Measurements from ENCODE around the gene PGS1. TPM values are rescaled to one million over a fixed set of nuclear protein-coding genes. Genes with fewer than 3 reads are reported as not detected.

The PGS1 gene
- total RNA-seq, 4 donors from 2014 or later, result 30.7 to 45.9 (median 35.6) TPM

DNA sequence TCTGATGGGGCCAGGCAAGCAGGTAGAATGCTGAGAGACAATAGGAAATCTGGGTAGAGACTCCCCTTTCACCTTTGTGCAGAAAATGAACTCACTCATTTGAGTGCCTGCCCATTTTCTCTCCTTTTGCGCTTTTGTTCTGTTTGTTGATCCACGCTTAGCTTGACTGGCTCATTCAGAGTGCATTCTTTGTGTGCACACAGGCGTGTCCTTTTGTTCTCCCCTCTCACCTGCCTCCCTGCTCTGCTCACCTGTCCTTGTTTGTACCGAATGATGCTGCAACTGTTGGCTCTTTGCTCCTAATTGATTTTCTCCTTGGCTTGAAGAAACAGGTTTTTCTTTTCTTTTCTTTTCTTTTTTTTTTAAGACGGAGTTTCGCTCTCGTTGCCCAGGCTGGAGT is 15.8 kb downstream of the PGS1 start:
- no peak for DNase-seq (ENCODE audit: extremely low spot score)
- WGBS, result 96% methylated on average over 7 of the region's 7 CpGs
- no peaks in the 10 kb centered on the region for H3K9me3 ChIP-seq
- TF ChIP-seq POLR2AphosphoS5 (IDR thresholded peaks at IDR 0.05), result no peak
- no peak for TF ChIP-seq POLR2A (IDR thresholded peaks at IDR 0.05; ENCODE audit: low read depth)
- TF ChIP-seq, protein P1, sequence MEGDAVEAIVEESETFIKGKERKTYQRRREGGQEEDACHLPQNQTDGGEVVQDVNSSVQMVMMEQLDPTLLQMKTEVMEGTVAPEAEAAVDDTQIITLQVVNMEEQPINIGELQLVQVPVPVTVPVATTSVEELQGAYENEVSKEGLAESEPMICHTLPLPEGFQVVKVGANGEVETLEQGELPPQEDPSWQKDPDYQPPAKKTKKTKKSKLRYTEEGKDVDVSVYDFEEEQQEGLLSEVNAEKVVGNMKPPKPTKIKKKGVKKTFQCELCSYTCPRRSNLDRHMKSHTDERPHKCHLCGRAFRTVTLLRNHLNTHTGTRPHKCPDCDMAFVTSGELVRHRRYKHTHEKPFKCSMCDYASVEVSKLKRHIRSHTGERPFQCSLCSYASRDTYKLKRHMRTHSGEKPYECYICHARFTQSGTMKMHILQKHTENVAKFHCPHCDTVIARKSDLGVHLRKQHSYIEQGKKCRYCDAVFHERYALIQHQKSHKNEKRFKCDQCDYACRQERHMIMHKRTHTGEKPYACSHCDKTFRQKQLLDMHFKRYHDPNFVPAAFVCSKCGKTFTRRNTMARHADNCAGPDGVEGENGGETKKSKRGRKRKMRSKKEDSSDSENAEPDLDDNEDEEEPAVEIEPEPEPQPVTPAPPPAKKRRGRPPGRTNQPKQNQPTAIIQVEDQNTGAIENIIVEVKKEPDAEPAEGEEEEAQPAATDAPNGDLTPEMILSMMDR (IDR thresholded peaks at IDR 0.05), result no peak
- no peak for TF ChIP-seq EP300 (IDR thresholded peaks at IDR 0.05)
- H3K27me3 ChIP-seq, result no peaks in the 10 kb centered on the region
- no peak overlapping the region for H3K4me3 ChIP-seq
- H3K4me1 ChIP-seq, result peaks cover 56 to 74% (median 69%) of the 10 kb centered on the region in 4 donors
- intact Hi-C loops (cut with DNase I), result no loop called here
- peaks cover 17 to 67% (median 38%) of the 10 kb centered on the region in 4 donors for H3K36me3 ChIP-seq
- H3K27ac ChIP-seq (replicated peaks in 1 of 4), result no peak overlapping the region

DNA sequence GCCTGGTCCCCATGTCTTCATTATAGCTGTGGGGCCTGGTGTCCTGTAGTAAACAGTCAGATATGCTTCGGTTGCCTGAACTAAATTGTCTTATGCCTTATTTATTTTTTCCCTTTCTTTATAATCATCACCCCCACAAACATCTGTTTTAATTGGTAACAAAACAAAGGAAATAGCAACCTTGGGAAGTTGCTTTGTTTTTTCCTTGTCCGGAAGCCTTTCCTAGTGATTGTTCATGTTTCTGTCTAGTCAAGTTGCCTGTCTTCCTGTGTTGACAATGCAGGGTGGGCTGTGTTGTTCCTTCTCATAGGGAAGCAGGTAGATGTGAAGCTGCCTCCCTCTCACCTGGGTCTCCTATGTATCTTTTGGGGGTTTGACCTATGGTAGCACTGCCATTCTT is 16.7 kb downstream of the PGS1 start:
- 87% methylated on average over 2 of the region's 2 CpGs for WGBS
- Histone ChIP-seq H3K27me3 (no peaks in the 10 kb centered on the region), H3K27ac (replicated peaks in 1 of 4) (no peak overlapping the region), H3K9me3 (no peaks in the 10 kb centered on the region), H3K4me1 (peaks cover 47 to 65% (median 60%) of the 10 kb centered on the region in 4 donors), H3K36me3 (peaks cover 26 to 76% (median 48%) of the 10 kb centered on the region in 4 donors), H3K4me3 (no peak overlapping the region)
- intact Hi-C loops (cut with DNase I), result no loop called here
- DNase-seq (ENCODE audit: extremely low spot score), result no peak
- TF ChIP-seq POLR2AphosphoS5 (IDR thresholded peaks at IDR 0.05) (no peak), EP300 (IDR thresholded peaks at IDR 0.05) (no peak), POLR2A (IDR thresholded peaks at IDR 0.05; ENCODE audit: low read depth) (no peak)
- TF ChIP-seq, protein P1 (IDR thresholded peaks at IDR 0.05), result no peak

DNA sequence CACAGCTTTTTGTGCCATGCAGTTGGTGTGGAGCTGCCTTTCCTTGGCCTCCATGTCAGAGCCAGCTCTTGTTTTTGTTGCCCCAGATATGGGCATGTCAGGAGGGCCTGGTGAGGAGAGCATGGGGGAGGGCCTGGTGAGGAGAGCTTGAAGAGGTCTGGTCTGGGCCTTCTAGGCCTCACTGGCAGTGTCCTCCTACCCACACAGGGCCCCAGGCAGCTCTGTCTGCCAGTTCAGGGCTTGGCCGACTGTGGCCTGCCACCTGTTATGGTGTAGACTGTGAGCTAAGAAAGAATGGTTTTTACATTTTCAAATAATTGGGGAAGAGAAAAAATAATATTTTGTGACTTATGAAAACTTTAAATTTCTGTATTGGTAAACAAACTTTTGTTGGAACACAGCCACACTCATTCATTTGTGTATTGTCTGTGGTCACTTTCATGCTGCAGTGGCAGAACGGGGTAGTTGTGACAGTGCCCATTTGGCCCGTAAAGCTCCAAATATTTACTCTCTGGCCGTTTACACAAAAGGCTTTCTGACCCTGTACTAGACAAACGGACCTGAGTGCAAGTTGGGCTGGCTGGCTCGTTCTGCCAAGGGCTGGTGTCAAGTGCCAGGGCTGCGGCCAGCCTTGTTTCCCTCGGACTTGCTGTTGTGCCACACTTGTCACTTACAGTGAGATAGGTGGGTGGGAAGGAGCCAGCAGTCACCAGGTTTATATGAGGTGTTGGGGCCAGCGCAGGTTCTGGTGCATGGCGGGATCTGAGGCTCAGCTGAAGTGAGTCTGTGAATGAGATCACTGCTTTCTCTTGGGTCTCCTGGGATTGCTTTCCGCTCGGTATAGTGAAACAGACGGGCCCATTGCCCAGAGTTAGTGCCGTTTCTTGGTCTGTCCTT is 18.2 kb downstream of the PGS1 start:
- Histone ChIP-seq H3K4me3 (no peak overlapping the region), H3K27ac (replicated peaks in 1 of 4) (peak overlapping the region; percentile 56 to 76 (median 68)), H3K36me3 (peaks cover 42 to 92% (median 63%) of the 10 kb centered on the region in 4 donors), H3K27me3 (no peaks in the 10 kb centered on the region), H3K4me1 (peaks cover 31 to 50% (median 48%) of the 10 kb centered on the region in 4 donors), H3K9me3 (no peaks in the 10 kb centered on the region)
- TF ChIP-seq POLR2AphosphoS5 (IDR thresholded peaks at IDR 0.05) (no peak), POLR2A (IDR thresholded peaks at IDR 0.05; ENCODE audit: low read depth) (no peak), EP300 (IDR thresholded peaks at IDR 0.05) (no peak)
- TF ChIP-seq, protein P1 (IDR thresholded peaks at IDR 0.05), result no peak
- WGBS, result 60% methylated on average over 14 of the region's 14 CpGs
- no peak for DNase-seq (ENCODE audit: extremely low spot score)
- intact Hi-C loops (cut with DNase I), result no loop called here

DNA sequence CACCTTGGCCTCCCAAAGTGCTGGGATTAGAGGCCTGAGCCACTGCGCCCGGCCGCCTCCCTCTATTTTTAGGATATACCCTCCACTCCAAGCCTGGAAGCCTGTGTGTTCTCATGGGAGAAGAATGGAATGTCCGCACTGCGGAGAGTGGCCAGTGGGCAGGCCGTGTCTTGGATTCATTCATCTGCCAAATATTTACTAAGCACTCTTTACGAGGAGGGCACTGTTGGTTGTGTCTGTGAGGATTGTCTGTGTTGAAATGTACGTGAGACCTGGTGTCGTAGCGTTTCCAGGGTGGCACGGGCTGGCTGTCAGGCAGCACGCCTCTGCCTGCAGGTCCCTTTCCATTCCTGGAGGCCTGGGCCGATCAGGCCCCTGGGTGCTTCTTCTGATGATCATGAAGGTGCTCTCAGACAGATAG is 19.2 kb downstream of the PGS1 start:
- peak; percentile 9 to 23 for TF ChIP-seq POLR2AphosphoS5 (IDR thresholded peaks at IDR 0.05)
- no peak for TF ChIP-seq EP300 (IDR thresholded peaks at IDR 0.05)
- TF ChIP-seq, protein P1 (IDR thresholded peaks at IDR 0.05), result no peak
- no peak for TF ChIP-seq POLR2A (IDR thresholded peaks at IDR 0.05; ENCODE audit: low read depth)
- no peak for DNase-seq (ENCODE audit: extremely low spot score)
- Histone ChIP-seq H3K36me3 (peaks cover 52 to 98% (median 72%) of the 10 kb centered on the region in 4 donors), H3K27ac (replicated peaks in 1 of 4) (peak overlapping the region; percentile 56 to 76 (median 68)), H3K27me3 (no peaks in the 10 kb centered on the region), H3K4me1 (peaks cover 22 to 43% (median 39%) of the 10 kb centered on the region in 4 donors), H3K4me3 (no peak overlapping the region), H3K9me3 (no peaks in the 10 kb centered on the region)
- intact Hi-C loops (cut with DNase I), result no loop called here
- WGBS, result 52% methylated on average over 3 of the region's 13 CpGs

All from esophagus muscularis mucosa (tissue), 4 donors.